Measurements from ENCODE around the gene MED27.

DNA sequence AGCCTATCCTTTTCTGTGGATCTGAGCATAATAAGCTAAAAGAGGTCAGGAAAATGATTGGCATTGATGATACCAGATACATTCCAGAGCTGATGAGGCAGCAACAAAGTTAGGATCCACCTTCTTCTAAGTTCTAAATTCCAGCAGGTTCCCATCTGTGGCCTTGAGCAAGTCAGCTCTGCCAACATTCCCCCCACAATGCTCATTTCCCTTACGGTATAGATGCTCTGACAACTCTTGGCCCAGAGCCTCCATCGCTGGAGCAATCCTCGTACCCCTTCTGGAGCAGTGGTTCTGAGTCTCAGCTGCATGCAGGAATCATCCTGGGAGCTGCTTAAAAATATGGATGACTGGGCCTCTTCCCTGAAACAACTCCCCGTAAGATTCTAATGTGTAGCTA, 78.1 kb downstream of the MED27 start:
- TF ChIP-seq EZH2 (IDR thresholded peaks at IDR 0.05; ENCODE audit: insufficient read depth, poor library complexity, severe bottlenecking) (no peak), EZH2phosphoT487 (IDR thresholded peaks at IDR 0.05; ENCODE audit: insufficient read depth, low read depth) (no peak)
